Central memory CD4-positive, alpha-beta T cell (primary cell): ENCODE results near the gene PROSER2.

Source experiments
- DNase-seq: peaks from one replicate; pipeline ENCODE4 v3.0.0; 2022

The PROSER2 gene

DNA sequence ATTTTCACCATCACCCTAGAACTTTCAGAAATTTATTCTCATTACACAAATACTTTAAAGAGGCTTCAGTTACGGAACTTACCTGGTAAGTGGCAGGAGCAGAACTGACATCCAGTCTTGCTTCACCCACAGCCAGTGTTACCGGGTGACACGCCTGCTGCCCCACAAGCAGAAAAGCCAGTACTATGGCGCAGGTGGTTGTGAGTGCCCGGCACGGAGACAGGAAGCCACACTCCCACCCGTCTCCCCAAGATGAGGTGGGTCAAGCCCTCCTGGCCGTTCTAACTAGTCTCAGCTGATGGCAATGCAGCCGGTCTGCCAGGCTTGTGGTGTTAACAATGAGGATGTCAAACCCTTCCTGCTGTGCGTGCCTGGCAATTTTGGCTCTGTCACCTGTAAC is 86.9 kb downstream of the PROSER2 start:
- no peak for DNase-seq

DNA sequence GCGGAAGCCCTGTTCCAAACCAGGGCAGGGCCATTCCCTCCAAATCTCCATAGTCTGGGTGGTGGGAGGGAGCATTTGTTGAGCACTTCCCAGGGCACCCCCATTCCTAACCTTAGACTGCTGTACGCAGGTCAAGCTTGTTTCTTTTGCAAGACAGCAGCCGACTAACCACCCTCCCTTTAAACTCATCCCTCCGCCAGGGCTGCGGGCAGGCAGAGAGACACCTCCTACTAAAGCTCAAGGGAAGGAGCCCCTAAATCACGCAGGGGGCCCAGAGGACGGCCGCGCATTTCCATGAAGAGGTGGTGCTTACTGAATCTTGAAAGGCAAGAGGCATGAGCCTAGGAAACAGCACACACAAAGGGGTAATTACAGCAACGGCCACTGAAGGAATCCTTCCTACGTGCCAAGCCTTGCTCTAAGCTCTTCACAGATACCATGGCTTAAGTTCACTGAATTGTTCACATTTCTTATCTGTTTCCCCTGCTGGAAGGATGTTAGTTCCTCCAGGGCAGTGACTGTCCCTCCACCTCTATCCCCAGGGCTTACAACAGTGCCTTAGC is 90.0 kb downstream of the PROSER2 start:
- DNase-seq = no peak

DNA sequence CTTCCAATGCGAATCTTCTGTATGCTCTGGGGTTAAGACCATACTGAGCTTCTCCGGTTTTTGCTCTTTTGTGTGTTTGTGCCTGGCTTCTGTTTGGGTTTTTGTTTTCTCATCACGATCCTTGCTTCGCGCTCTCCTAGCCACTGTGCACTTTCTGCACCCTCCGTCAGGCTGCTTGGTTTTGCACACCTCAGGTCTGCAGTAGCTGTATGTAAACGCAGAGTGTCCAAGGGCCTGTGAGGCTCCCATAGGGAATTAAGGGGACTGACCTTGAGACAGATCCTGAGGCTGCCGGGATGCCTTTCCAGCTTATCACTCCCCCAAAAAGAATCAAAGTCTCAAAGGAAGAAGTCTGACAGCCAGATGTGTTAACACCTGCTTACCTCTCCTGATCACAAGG is 95.2 kb downstream of the PROSER2 start:
- no peak for DNase-seq

DNA sequence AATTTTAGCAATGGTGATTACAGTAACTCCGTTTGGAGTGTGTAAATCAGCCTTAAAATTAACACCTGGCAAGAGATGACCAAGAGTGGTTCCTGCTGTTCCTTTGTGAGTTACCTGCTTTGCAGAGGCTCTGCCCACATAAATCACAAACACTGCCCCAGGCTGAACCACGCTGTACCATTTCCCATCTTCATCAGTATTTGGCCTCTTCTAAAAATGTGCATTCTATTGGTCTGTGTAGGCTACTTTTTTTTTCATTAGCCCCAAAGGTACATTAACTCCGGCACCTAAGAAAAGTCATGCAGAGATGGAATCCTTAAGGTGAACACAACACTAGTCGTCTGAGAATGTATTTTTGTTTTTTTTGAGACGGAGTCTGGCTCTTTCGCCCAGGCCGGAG is 96.1 kb downstream of the PROSER2 start:
- DNase-seq = no peak
